Measurements from ENCODE around the gene TBL1X.
"Not testable (repeated sequence)": the region's sequence is repeated elsewhere in the genome, so short reads cannot be mapped to it uniquely, and the experiment has no call there.

TBL1X gene

GRCh38 chrX:9765737-9766097 is 300.9 kb downstream of the TBL1X start, which contains the start of gene GPR143:
Gene GPR143 (minus strand): TSS chrX:9765847. CDS start chrX:9765817, 30 bp downstream.
- DNase-seq (ENCODE audit: low spot score): no peak

DNA sequence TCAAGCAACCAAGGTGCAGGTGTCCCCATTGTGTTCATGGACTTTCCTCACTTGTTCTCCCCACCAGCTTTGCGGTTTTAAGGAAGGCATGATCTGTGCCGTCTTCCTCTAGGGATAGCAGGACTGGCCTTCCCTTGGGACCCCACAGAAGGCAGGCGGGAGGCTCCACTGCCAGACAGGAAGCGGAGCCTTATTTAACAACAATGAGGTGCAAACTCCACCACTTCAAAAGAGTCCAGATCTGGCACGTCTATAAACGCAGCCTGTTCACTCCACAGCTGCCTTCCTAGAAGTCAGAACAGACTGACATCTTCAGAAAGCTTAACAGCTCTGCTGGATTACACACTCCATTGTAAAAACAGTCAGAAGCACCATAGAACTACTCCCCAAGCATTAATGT is 302.5 kb downstream of the TBL1X start:
- no peak for DNase-seq (ENCODE audit: low spot score)

GRCh38 chrX:9768321-9768839 is 303.5 kb downstream of the TBL1X start:
- DNase-seq (ENCODE audit: low spot score): not testable (repeated sequence)

- peak; percentile 19 for DNase-seq (ENCODE audit: low spot score)
Measured at GRCh38 chrX:9770319-9770718, 305.5 kb downstream of the TBL1X start.

- no peak for DNase-seq (ENCODE audit: low spot score)
Measured at GRCh38 chrX:9772943-9773342, 308.1 kb downstream of the TBL1X start.

- no peak for DNase-seq (ENCODE audit: low spot score)
Measured at GRCh38 chrX:9775930-9776329, 311.1 kb downstream of the TBL1X start.

GRCh38 chrX:9781941-9782340 is 317.1 kb downstream of the TBL1X start:
- DNase-seq (ENCODE audit: low spot score): no peak

DNA sequence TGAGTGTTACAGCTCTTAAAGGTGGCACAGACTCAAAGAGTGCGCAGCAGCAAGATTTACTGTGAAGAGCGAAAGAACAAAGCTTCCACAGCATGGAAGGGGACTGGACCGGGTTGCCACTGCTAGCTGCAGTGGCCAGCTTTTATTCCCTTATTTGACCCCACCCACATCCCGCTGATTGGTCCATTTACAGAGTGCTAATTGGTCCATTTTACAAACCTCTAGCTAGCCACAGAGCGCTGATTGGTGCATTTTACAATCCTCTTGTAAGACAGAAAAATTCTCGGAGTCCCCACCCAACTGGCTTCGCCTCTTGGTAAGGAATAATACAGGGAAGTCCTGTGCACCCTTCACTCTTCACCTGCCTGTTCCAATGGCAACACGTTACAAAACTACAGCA is 319.5 kb downstream of the TBL1X start:
- DNase-seq (ENCODE audit: low spot score): no peak

- no peak for DNase-seq (ENCODE audit: low spot score)
Measured at GRCh38 chrX:9785254-9785943, 320.5 kb downstream of the TBL1X start.

- DNase-seq (ENCODE audit: low spot score): no peak
Measured at GRCh38 chrX:9785944-9786797, 321.3 kb downstream of the TBL1X start, which contains the start of gene SHROOM2. Gene SHROOM2 (plus strand): TSS chrX:9786429. CDS start chrX:9786546, 117 bp downstream.

DNA sequence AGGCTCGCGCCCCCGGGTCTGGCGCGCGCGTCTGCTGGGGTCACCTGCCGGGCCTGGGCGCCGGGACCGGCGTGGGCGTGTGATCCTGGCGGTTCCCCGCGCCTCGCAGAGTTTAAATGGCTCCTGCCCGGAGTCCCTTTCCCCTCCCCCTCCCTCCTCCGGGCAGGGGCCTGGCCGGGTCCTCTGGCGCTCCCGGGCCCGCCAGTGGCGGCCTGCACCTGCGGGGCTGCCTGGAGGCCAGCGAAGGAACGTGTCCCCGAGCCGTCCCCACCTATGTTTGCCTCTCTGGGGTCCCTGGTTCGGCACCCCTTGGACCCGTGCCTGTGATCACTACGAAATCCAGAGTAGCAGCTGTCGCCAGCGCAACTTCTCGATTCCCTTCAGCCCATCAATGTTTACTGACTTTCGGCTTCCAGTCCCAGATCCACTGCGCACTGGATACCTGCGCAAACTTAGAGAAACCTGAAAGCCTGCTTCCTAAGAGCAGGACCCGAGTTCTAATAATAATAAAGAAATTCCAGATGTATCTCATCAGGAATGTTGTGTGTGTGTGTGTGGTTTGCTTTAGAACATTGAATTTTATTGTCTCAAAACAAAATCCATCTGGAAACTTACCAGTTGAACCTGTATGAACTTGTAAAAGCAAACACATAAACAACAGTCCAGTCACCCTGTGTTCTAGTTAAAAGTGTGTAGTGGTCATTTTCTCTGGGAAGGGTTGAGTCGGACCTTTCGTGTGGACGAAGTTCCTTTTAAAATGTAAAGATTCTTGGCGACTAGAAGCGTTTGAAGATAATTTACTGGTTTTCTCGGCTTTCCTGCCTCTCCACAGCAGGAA is 322.2 kb downstream of the TBL1X start:
- no peak for DNase-seq (ENCODE audit: low spot score)

GRCh38 chrX:9788911-9789310 is 324.1 kb downstream of the TBL1X start:
- no peak for DNase-seq (ENCODE audit: low spot score)

GRCh38 chrX:9789555-9789954 is 324.7 kb downstream of the TBL1X start:
- DNase-seq (ENCODE audit: low spot score): no peak
